Naive thymus-derived CD4-positive, alpha-beta T cell (primary cell): ENCODE measurements around the gene TMEM229B. TPM values are rescaled to one million over a fixed set of nuclear protein-coding genes. Genes with fewer than 3 reads are reported as not detected.

Experiments
- ATAC-seq: fragments of 150-1000 bp; cut with Tn5 transposase; 2 replicates; pipeline ENCODE4 v1.10.0; 2021; ENCODE audit warnings: mild to moderate bottlenecking, moderate library complexity
- CTCF ChIA-PET: fragments of 350-600 bp; sonication (Branson Sonifier 250); formaldehyde crosslinking; loops from one replicate; lab custom pipeline; 2021; ENCODE audit warnings: antibody characterized with exemption; lab: Charles Lee
- POLR2A ChIA-PET: fragments of 350-600 bp; sonication (Branson Sonifier 250); formaldehyde crosslinking; loops from one replicate; lab custom pipeline; 2021; ENCODE audit warnings: antibody characterized with exemption, inconsistent platforms; lab: Charles Lee
- DNase-seq, 9 donors: peaks; one replicate each; pipeline versions ENCODE4 v3.0.0 to v3.0.0-alpha.2; 2020 to 2022; ENCODE audit warnings: mixed read lengths in 1 of 9
- H3K27ac ChIP-seq: one replicate; pipeline ENCODE4 v1.7.0; 2013; ENCODE audit warnings: mild to moderate bottlenecking, low read depth, low read length, moderate library complexity
- H3K27me3 ChIP-seq, 2 donors: one replicate each; pipeline ENCODE4 v1.7.0; 2013; ENCODE audit warnings: low read length in 2 of 2, mild to moderate bottlenecking in 2 of 2, moderate library complexity in 2 of 2; ENCODE audit not compliant: control insufficient read depth in 2 of 2, insufficient read depth in 2 of 2
- H3K36me3 ChIP-seq, 3 experiments: 1 replicate in 2 of 3; 2 replicates in 1 of 3; pipeline ENCODE4 v1.7.0; 2013; ENCODE audit warnings: low read length in 3 of 3, mild to moderate bottlenecking in 3 of 3, moderate library complexity in 1 of 3; ENCODE audit not compliant: insufficient read depth in 3 of 3, control insufficient read depth in 2 of 3
- H3K4me1 ChIP-seq, 2 donors: one replicate each; pipeline ENCODE4 v1.7.0; 2013; ENCODE audit warnings: low read length in 2 of 2, mild to moderate bottlenecking in 2 of 2, moderate library complexity in 1 of 2; ENCODE audit not compliant: control insufficient read depth in 2 of 2, insufficient read depth in 2 of 2
- H3K4me3 ChIP-seq: 2 replicates; pipeline ENCODE4 v1.7.0; 2013; ENCODE audit warnings: mild to moderate bottlenecking, low read length
- H3K9me3 ChIP-seq, 3 experiments: 1 replicate in 2 of 3; 2 replicates in 1 of 3; pipeline ENCODE4 v1.7.0; 2013; ENCODE audit warnings: low read length in 3 of 3; ENCODE audit not compliant: control insufficient read depth in 2 of 3
- H3K27ac Mint-ChIP-seq, 9 donors: one replicate each; pipeline ENCODE4 v1.8.0; 2020 to 2022; ENCODE audit warnings: mixed read lengths in 9 of 9, mild to moderate bottlenecking in 8 of 9, moderate library complexity in 5 of 9, inconsistent platforms in 2 of 9
- H3K27me3 Mint-ChIP-seq, 5 donors: one replicate each; pipeline ENCODE4 v1.8.0; 2021 to 2022; ENCODE audit warnings: mixed read lengths in 5 of 5, mild to moderate bottlenecking in 1 of 5
- H3K36me3 Mint-ChIP-seq, 5 donors: one replicate each; pipeline ENCODE4 v1.8.0; 2020 to 2022; ENCODE audit warnings: mixed read lengths in 5 of 5, mild to moderate bottlenecking in 3 of 5, inconsistent platforms in 1 of 5
- H3K4me1 Mint-ChIP-seq, 7 donors: one replicate each; pipeline ENCODE4 v1.8.0; 2020 to 2022; ENCODE audit warnings: mixed read lengths in 7 of 7, mild to moderate bottlenecking in 3 of 7, inconsistent platforms in 1 of 7
- H3K4me3 Mint-ChIP-seq, 10 donors: one replicate each; pipeline ENCODE4 v1.8.0; 2020 to 2022; ENCODE audit warnings: mild to moderate bottlenecking in 10 of 10, mixed read lengths in 10 of 10, moderate library complexity in 6 of 10, inconsistent platforms in 2 of 10
- H3K9me3 Mint-ChIP-seq, 11 donors: one replicate each; pipeline ENCODE4 v1.8.0; 2020 to 2022; ENCODE audit warnings: mixed read lengths in 11 of 11, mild to moderate bottlenecking in 4 of 11, inconsistent platforms in 1 of 11, moderate library complexity in 1 of 11
- intact Hi-C, 2 donors: fragments of 100-400 bp; cut with micrococcal nuclease; formaldehyde crosslinking; loops; one replicate each; pipeline ENCODE4 v1.15.1; 2023
- polyA plus RNA-seq, 2 donors: library from polyadenylated mRNA; unstranded; fragments of 300-500 nt; fragmentation: Illumina TruSeq; gene quantifications; one replicate each; pipeline ENCODE4 v1.2.3, GENCODE V29; 2021
- total RNA-seq, 6 experiments: library from RNA in 5 of 6; stranded (reverse) in 5 of 6; gene quantifications; 1 replicate in 5 of 6; 2 replicates in 1 of 6; pipeline ENCODE4 v1.2.3 and lab custom pipeline; 2021 to 2026

The TMEM229B gene
- total and polyA plus RNA-seq, 7 experiments from 2014 or later, result 19.1 to 32.2 (median 30.6) TPM

DNA sequence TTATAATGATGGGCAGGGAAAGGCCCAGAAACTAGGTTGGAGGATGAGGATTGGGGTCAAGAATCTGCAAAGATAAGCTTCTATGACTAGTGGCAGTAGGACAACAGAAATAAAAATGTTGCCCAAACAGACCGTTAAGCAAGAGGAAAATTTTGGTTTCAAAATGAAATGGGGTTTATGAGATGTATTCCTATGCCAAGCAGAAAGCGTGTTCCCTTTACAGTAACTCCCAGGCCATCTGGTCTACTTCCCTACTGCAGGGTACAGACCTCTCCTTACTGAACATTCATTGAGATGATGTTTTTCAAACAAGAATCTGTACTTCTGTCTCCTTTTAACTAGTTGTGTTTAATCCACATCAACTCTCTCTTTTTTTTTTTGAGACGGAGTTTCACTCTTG, 20.4 kb upstream of the TMEM229B start:
- Mint-ChIP-seq H3K36me3 (peaks cover 0 to 15% (median 0%) of the 10 kb centered on the region in 5 donors), H3K9me3 (no peaks in the 10 kb centered on the region), H3K4me3 (no peak overlapping the region), H3K4me1 (peaks cover 5 to 14% (median 9%) of the 10 kb centered on the region in 7 donors), H3K27ac (peak overlapping the region in 1 of 9 donors; percentile 22), H3K27me3 (peaks cover 0 to 71% (median 0%) of the 10 kb centered on the region in 5 donors)
- DNase-seq (no peak), ATAC-seq (no peak)
- Histone ChIP-seq H3K36me3 (no peaks in the 10 kb centered on the region), H3K4me3 (no peak overlapping the region), H3K27me3 (no peaks in the 10 kb centered on the region), H3K4me1 (peaks cover 3% of the 10 kb centered on the region in 2 donors), H3K9me3 (no peaks in the 10 kb centered on the region), H3K27ac (no peak overlapping the region)
- CTCF ChIA-PET, result interaction anchor here (0.7 kb wide), 1 partner anchor 129 kb away, joined by 3 read pairs; no protein-coding TSS in a partner anchor
- POLR2A ChIA-PET, result no interaction called here
- intact Hi-C loops, result no loop called here

- Mint-ChIP-seq H3K4me3 (no peak overlapping the region), H3K9me3 (no peaks in the 10 kb centered on the region), H3K27ac (no peak overlapping the region), H3K27me3 (peaks cover 0 to 35% (median 0%) of the 10 kb centered on the region in 5 donors), H3K36me3 (peaks cover 0 to 22% (median 0%) of the 10 kb centered on the region in 5 donors), H3K4me1 (peaks cover 0 to 5% (median 0%) of the 10 kb centered on the region in 7 donors)
- Histone ChIP-seq H3K36me3 (no peaks in the 10 kb centered on the region), H3K27ac (no peak overlapping the region), H3K9me3 (no peaks in the 10 kb centered on the region), H3K4me1 (no peaks in the 10 kb centered on the region), H3K27me3 (no peaks in the 10 kb centered on the region), H3K4me3 (no peak overlapping the region)
- POLR2A ChIA-PET, result no interaction called here
- intact Hi-C loops, result no loop called here
- CTCF ChIA-PET, result interaction anchor here (0.6 to 0.7 kb wide), 2 partner anchors 58 to 188 kb away, joined by 3 to 4 read pairs; no protein-coding TSS in a partner anchor
- no peak for ATAC-seq
- no peak for DNase-seq
Measured at GRCh38 chr14:67505254-67505653, 16.7 kb upstream of the TMEM229B start.

GRCh38 chr14:67503331-67503730, 14.8 kb upstream of the TMEM229B start:
- no peak overlapping the region for H3K4me3 Mint-ChIP-seq
- Histone ChIP-seq H3K27ac (no peak overlapping the region), H3K4me1 (peaks cover 0 to 2% of the 10 kb centered on the region in 2 donors), H3K4me3 (no peak overlapping the region), H3K36me3 (no peaks in the 10 kb centered on the region), H3K9me3 (no peaks in the 10 kb centered on the region), H3K27me3 (no peaks in the 10 kb centered on the region)
- H3K36me3 Mint-ChIP-seq, result peaks cover 0 to 22% (median 0%) of the 10 kb centered on the region in 5 donors
- ChIA-PET POLR2A (interaction anchor here (1.1 kb wide), 1 partner anchor 9 kb away, joined by 3 read pairs; no protein-coding TSS in a partner anchor), CTCF (interaction anchor here (0.7 to 0.9 kb wide), 2 partner anchors 11 to 18 kb away, joined by 3 to 4 read pairs; no protein-coding TSS in a partner anchor)
- H3K27ac Mint-ChIP-seq, result no peak overlapping the region
- intact Hi-C loops, result no loop called here
- H3K9me3 Mint-ChIP-seq, result no peaks in the 10 kb centered on the region
- ATAC-seq (no peak), DNase-seq (no peak)
- peaks cover 0 to 6% (median under 1%) of the 10 kb centered on the region in 7 donors for H3K4me1 Mint-ChIP-seq
- peaks cover 0 to 27% (median 0%) of the 10 kb centered on the region in 5 donors for H3K27me3 Mint-ChIP-seq

GRCh38 chr14:67502867-67503266, 14.3 kb upstream of the TMEM229B start:
- Mint-ChIP-seq H3K36me3 (peaks cover 0 to 22% (median 1%) of the 10 kb centered on the region in 5 donors), H3K9me3 (no peaks in the 10 kb centered on the region), H3K27me3 (peaks cover 0 to 28% (median 0%) of the 10 kb centered on the region in 5 donors), H3K4me1 (peaks cover 3 to 11% (median 6%) of the 10 kb centered on the region in 7 donors), H3K27ac (no peak overlapping the region), H3K4me3 (no peak overlapping the region)
- ATAC-seq (peak; percentile 54), DNase-seq (no peak)
- H3K36me3 ChIP-seq, result no peaks in the 10 kb centered on the region
- POLR2A ChIA-PET, result interaction anchor here (1.1 kb wide), 1 partner anchor 10 kb away, joined by 3 read pairs; no protein-coding TSS in a partner anchor
- H3K4me3 ChIP-seq, result no peak overlapping the region
- peaks cover 0 to 5% of the 10 kb centered on the region in 2 donors for H3K4me1 ChIP-seq
- no peaks in the 10 kb centered on the region for H3K27me3 ChIP-seq
- intact Hi-C loops, result no loop called here
- H3K9me3 ChIP-seq, result no peaks in the 10 kb centered on the region
- no peak overlapping the region for H3K27ac ChIP-seq
- CTCF ChIA-PET, result interaction anchor here (0.9 kb wide), 1 partner anchor 11 kb away, joined by 3 read pairs; no protein-coding TSS in a partner anchor

DNA sequence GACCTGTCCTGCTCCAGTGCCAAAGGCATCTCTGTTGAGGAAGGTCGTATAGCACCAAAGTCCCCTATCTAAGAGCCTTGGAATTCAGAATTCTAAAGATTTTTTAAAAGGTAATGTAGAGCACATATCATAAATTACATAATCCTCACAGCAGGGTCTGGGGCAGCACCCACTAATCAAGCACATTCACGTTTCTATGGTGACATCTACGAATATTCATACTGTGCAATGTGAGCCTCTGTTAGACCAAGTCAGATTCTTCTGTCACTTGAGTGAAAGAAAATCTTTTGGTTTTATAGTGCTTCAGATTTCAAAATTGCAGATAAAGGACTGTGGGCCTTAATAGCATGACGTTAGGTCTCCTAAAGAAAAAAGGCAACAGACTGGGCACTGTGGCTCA, 13.1 kb upstream of the TMEM229B start:
- Histone ChIP-seq H3K4me1 (peaks cover 0 to 10% of the 10 kb centered on the region in 2 donors), H3K27ac (no peak overlapping the region), H3K36me3 (no peaks in the 10 kb centered on the region), H3K4me3 (no peak overlapping the region), H3K9me3 (no peaks in the 10 kb centered on the region), H3K27me3 (no peaks in the 10 kb centered on the region)
- ATAC-seq, result no peak
- Mint-ChIP-seq H3K27ac (no peak overlapping the region), H3K9me3 (peaks cover 0 to under 1% (median 0%) of the 10 kb centered on the region in 11 donors), H3K27me3 (peaks cover 0 to 28% (median 0%) of the 10 kb centered on the region in 5 donors), H3K36me3 (peaks cover 0 to 25% (median under 1%) of the 10 kb centered on the region in 5 donors), H3K4me1 (peaks cover 5 to 15% (median 8%) of the 10 kb centered on the region in 7 donors), H3K4me3 (no peak overlapping the region)
- ChIA-PET POLR2A (no interaction called here), CTCF (no interaction called here)
- intact Hi-C loops, result no loop called here
- DNase-seq, result no peak

GRCh38 chr14:67500981-67501380, 12.5 kb upstream of the TMEM229B start:
- Histone ChIP-seq H3K4me3 (no peak overlapping the region), H3K27ac (no peak overlapping the region), H3K9me3 (no peaks in the 10 kb centered on the region), H3K4me1 (peaks cover 0 to 10% of the 10 kb centered on the region in 2 donors), H3K27me3 (no peaks in the 10 kb centered on the region), H3K36me3 (no peaks in the 10 kb centered on the region)
- intact Hi-C loops, result no loop called here
- peaks cover 0 to 18% (median 0%) of the 10 kb centered on the region in 5 donors for H3K36me3 Mint-ChIP-seq
- H3K4me1 Mint-ChIP-seq, result peaks cover 5 to 15% (median 8%) of the 10 kb centered on the region in 7 donors
- H3K27me3 Mint-ChIP-seq, result peaks cover 0 to 22% (median 0%) of the 10 kb centered on the region in 5 donors
- peaks cover 0 to 1% (median 0%) of the 10 kb centered on the region in 11 donors for H3K9me3 Mint-ChIP-seq
- CTCF ChIA-PET, result interaction anchor here (1.6 kb wide), 1 partner anchor 9 kb away, joined by 6 read pairs; no protein-coding TSS in a partner anchor
- POLR2A ChIA-PET, result no interaction called here
- H3K27ac Mint-ChIP-seq, result no peak overlapping the region
- no peak for ATAC-seq
- H3K4me3 Mint-ChIP-seq, result no peak overlapping the region
- no peak for DNase-seq
